GM23338 (cell line): ENCODE results near the gene SPSB4. TPM values are rescaled to one million over a fixed set of nuclear protein-coding genes. Genes with fewer than 3 reads are reported as not detected.

Source experiments
- ATAC-seq: fragments of 200-7000 bp; cut with Tn5 transposase; 3 replicates; pipeline ENCODE4 v1.9.1; 2020
- DNase-seq: peaks from one replicate; pipeline ENCODE4 v3.0.0-alpha.2; 2015; ENCODE audit warnings: low spot score
- H2AFZ ChIP-seq: fragments of 200-600 bp; sonication (generic); 2 replicates; pipeline ENCODE4 v1.8.0; 2016; ENCODE audit warnings: antibody characterized with exemption, mild to moderate bottlenecking, moderate library complexity
- H3F3A ChIP-seq: fragments of 200-600 bp; sonication (generic); replicated peaks from 2 replicates; pipeline ENCODE4 v1.8.0; 2017; ENCODE audit warnings: antibody characterized with exemption, mixed run types, low read depth
- H3K27ac ChIP-seq: fragments of 200-600 bp; sonication (generic); 2 replicates; pipeline ENCODE4 v1.6.1; 2016; ENCODE audit warnings: low read depth
- H3K27me3 ChIP-seq: fragments of 200-600 bp; sonication (generic); 2 replicates; pipeline ENCODE4 v1.8.0; 2016; ENCODE audit warnings: mild to moderate bottlenecking, mixed run types, moderate library complexity; ENCODE audit not compliant: insufficient read depth
- H3K36me3 ChIP-seq: fragments of 200-600 bp; sonication (generic); 2 replicates; pipeline ENCODE4 v1.8.0; 2016; ENCODE audit warnings: mild to moderate bottlenecking; ENCODE audit not compliant: insufficient read depth
- H3K4me1 ChIP-seq: fragments of 200-600 bp; sonication (generic); 2 replicates; pipeline ENCODE4 v1.8.0; 2016; ENCODE audit warnings: mild to moderate bottlenecking, moderate library complexity; ENCODE audit not compliant: insufficient read depth
- H3K4me2 ChIP-seq: fragments of 200-600 bp; sonication (generic); 2 replicates; pipeline ENCODE4 v1.7.1; 2017; ENCODE audit warnings: mixed run types
- H3K4me3 ChIP-seq: fragments of 200-600 bp; sonication (generic); 2 replicates; pipeline ENCODE4 v1.6.1; 2016; ENCODE audit warnings: mixed run types
- H3K79me2 ChIP-seq: fragments of 200-600 bp; sonication (generic); replicated peaks from 2 replicates; pipeline ENCODE4 v1.8.0; 2017; ENCODE audit warnings: mild to moderate bottlenecking; ENCODE audit not compliant: insufficient read depth
- H3K9me2 ChIP-seq: fragments of 200-600 bp; sonication (generic); 2 replicates; pipeline ENCODE4 v1.8.0; 2017; ENCODE audit not compliant: insufficient read depth
- H4K20me1 ChIP-seq: fragments of 200-600 bp; sonication (generic); replicated peaks from 2 replicates; pipeline ENCODE4 v1.8.0; 2017; ENCODE audit warnings: mild to moderate bottlenecking; ENCODE audit not compliant: insufficient read depth
- H3K27ac Mint-ChIP-seq: 2 replicates; pipeline ENCODE4 v1.8.0; 2020; ENCODE audit warnings: inconsistent platforms, mild to moderate bottlenecking, moderate library complexity, mixed read lengths
- H3K27me3 Mint-ChIP-seq: 3 replicates; pipeline ENCODE4 v1.8.0; 2022; ENCODE audit warnings: low read depth, mild to moderate bottlenecking, moderate library complexity, mixed read lengths, inconsistent platforms; ENCODE audit not compliant: insufficient read depth, poor library complexity
- H3K36me3 Mint-ChIP-seq: 3 replicates; pipeline ENCODE4 v1.8.0; 2021; ENCODE audit warnings: low read depth, mild to moderate bottlenecking, inconsistent platforms, moderate library complexity, mixed read lengths
- H3K4me1 Mint-ChIP-seq: 3 replicates; pipeline ENCODE4 v1.8.0; 2020; ENCODE audit warnings: mild to moderate bottlenecking, inconsistent platforms, mixed read lengths
- H3K4me3 Mint-ChIP-seq: 3 replicates; pipeline ENCODE4 v1.8.0; 2021; ENCODE audit warnings: moderate library complexity, mild to moderate bottlenecking, inconsistent platforms, mixed read lengths
- H3K9me3 Mint-ChIP-seq: 3 replicates; pipeline ENCODE4 v1.8.0; 2020; ENCODE audit warnings: moderate library complexity, mild to moderate bottlenecking, inconsistent platforms, mixed read lengths
- EZH2 ChIP-seq: fragments of 200-600 bp; sonication (generic); IDR thresholded peaks from one replicate; pipeline ENCODE4 v1.8.0; 2017; ENCODE audit warnings: antibody characterized with exemption, mild to moderate bottlenecking, low read depth; ENCODE audit not compliant: unreplicated experiment
- EZH2phosphoT487 ChIP-seq: fragments of 200-600 bp; sonication (generic); IDR thresholded peaks from one replicate; pipeline ENCODE4 v1.8.1; 2018; ENCODE audit warnings: antibody characterized with exemption; ENCODE audit not compliant: unreplicated experiment
- polyA plus RNA-seq: library from polyadenylated mRNA; unstranded; fragments of >200 nt; fragmentation: Nextera tagmentation; extraction: Ambion mirVana; gene quantifications from 2 replicates; pipeline ENCODE4 v1.2.1, GENCODE V29; 2016
- total RNA-seq: library from RNA; depleted of rRNA; stranded (reverse); fragments of >200 nt; shearing (Covaris generic); gene quantifications from 2 replicates; pipeline ENCODE4 v1.2.3, GENCODE V29; 2014
- TF ChIP-seq, protein P1 (sequence below): fragments of 250-450 bp; sonication (Bioruptor Pico); IDR thresholded peaks from 2 replicates; pipeline ENCODE4 v1.5.0; 2020; ENCODE audit warnings: mild to moderate bottlenecking, moderate library complexity
- TF ChIP-seq, protein P2 (sequence below): IDR thresholded peaks from 2 replicates; pipeline ENCODE4 v1.6.1; 2016; ENCODE audit warnings: antibody characterized with exemption

Gene SPSB4
- total and polyA plus RNA-seq, 2 experiments from 2014 or later = 6.7 to 25.9 TPM

DNA sequence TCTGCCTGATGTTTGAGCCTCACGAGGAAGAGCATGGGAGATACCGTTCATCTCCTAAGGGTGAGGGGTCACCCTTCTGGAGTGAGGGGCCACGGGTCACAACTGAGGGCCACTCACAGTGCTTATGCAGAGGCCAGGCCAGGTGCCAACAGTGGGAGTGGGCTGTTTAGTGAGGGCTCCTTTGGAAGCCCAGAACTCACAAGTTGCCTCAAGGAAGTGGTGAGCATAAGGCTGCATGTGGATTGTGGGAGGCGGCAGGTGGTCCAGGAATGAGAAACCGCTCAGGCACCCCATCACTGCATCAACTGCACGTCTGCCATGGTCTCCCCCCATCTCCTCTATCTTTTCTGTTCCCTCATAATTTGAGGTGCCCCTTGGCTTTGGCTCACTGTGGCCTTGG, 26.5 kb downstream of the SPSB4 start (continued):
- TF ChIP-seq, protein P1, sequence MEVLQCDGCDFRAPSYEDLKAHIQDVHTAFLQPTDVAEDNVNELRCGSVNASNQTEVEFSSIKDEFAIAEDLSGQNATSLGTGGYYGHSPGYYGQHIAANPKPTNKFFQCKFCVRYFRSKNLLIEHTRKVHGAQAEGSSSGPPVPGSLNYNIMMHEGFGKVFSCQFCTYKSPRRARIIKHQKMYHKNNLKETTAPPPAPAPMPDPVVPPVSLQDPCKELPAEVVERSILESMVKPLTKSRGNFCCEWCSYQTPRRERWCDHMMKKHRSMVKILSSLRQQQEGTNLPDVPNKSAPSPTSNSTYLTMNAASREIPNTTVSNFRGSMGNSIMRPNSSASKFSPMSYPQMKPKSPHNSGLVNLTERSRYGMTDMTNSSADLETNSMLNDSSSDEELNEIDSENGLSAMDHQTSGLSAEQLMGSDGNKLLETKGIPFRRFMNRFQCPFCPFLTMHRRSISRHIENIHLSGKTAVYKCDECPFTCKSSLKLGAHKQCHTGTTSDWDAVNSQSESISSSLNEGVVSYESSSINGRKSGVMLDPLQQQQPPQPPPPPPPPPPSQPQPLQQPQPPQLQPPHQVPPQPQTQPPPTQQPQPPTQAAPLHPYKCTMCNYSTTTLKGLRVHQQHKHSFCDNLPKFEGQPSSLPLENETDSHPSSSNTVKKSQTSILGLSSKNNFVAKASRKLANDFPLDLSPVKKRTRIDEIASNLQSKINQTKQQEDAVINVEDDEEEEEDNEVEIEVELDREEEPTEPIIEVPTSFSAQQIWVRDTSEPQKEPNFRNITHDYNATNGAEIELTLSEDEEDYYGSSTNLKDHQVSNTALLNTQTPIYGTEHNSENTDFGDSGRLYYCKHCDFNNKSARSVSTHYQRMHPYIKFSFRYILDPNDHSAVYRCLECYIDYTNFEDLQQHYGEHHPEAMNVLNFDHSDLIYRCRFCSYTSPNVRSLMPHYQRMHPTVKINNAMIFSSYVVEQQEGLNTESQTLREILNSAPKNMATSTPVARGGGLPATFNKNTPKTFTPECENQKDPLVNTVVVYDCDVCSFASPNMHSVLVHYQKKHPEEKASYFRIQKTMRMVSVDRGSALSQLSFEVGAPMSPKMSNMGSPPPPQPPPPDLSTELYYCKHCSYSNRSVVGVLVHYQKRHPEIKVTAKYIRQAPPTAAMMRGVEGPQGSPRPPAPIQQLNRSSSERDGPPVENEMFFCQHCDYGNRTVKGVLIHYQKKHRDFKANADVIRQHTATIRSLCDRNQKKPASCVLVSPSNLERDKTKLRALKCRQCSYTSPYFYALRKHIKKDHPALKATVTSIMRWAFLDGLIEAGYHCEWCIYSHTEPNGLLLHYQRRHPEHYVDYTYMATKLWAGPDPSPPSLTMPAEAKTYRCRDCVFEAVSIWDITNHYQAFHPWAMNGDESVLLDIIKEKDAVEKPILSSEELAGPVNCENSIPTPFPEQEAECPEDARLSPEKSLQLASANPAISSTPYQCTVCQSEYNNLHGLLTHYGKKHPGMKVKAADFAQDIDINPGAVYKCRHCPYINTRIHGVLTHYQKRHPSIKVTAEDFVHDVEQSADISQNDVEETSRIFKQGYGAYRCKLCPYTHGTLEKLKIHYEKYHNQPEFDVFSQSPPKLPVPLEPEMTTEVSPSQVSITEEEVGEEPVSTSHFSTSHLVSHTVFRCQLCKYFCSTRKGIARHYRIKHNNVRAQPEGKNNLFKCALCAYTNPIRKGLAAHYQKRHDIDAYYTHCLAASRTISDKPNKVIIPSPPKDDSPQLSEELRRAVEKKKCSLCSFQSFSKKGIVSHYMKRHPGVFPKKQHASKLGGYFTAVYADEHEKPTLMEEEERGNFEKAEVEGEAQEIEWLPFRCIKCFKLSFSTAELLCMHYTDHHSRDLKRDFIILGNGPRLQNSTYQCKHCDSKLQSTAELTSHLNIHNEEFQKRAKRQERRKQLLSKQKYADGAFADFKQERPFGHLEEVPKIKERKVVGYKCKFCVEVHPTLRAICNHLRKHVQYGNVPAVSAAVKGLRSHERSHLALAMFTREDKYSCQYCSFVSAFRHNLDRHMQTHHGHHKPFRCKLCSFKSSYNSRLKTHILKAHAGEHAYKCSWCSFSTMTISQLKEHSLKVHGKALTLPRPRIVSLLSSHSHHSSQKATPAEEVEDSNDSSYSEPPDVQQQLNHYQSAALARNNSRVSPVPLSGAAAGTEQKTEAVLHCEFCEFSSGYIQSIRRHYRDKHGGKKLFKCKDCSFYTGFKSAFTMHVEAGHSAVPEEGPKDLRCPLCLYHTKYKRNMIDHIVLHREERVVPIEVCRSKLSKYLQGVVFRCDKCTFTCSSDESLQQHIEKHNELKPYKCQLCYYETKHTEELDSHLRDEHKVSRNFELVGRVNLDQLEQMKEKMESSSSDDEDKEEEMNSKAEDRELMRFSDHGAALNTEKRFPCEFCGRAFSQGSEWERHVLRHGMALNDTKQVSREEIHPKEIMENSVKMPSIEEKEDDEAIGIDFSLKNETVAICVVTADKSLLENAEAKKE = no peak
- TF ChIP-seq EZH2phosphoT487 = no peak

DNA sequence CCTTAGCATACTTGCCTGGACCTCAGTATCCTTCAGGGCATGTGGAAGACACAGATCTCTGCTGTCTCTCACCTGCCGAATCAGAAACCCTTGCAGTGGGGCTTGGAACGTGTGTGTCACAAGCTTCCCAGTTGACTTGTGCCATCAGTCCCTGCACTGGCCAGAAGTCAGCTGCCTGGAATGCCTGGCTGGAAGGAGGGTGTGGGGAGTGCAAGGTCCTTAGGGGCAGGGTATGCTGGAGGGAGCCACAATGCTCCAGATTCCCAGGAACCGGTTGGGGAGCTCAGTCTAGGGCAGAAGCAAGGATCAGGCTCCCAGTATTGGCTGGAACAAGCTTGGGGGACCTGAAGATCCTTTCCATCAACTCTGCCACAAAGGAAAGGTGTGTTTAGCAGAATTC, 27.1 kb downstream of the SPSB4 start:
- Histone ChIP-seq H3K4me1 (peaks cover 72% of the 10 kb centered on the region), H4K20me1 (no peaks in the 10 kb centered on the region), H2AFZ (no peak overlapping the region), H3K4me2 (no peak overlapping the region), H3K27ac (no peak overlapping the region), H3K27me3 (no peaks in the 10 kb centered on the region), H3K36me3 (no peaks in the 10 kb centered on the region), H3K9me2 (no peaks in the 10 kb centered on the region), H3K4me3 (no peak overlapping the region), H3F3A (0 out of 2 replicates have a peak, but pooled peaks cover 2% of the 10 kb centered on the region), H3K79me2 (peaks cover 15% of the 10 kb centered on the region)
- TF ChIP-seq, protein P2, sequence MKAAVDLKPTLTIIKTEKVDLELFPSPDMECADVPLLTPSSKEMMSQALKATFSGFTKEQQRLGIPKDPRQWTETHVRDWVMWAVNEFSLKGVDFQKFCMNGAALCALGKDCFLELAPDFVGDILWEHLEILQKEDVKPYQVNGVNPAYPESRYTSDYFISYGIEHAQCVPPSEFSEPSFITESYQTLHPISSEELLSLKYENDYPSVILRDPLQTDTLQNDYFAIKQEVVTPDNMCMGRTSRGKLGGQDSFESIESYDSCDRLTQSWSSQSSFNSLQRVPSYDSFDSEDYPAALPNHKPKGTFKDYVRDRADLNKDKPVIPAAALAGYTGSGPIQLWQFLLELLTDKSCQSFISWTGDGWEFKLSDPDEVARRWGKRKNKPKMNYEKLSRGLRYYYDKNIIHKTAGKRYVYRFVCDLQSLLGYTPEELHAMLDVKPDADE = no peak
- TF ChIP-seq EZH2 = no peak
- H3K27ac Mint-ChIP-seq = no peak overlapping the region; the same call in 1 of the 2 replicates
- peaks cover 4% of the 10 kb centered on the region; the same call in 2 of the 3 replicates for H3K36me3 Mint-ChIP-seq
- ATAC-seq (no peak), DNase-seq (no peak)
- peaks cover 18% of the 10 kb centered on the region for H3K27me3 Mint-ChIP-seq
- no peak overlapping the region; the same call in 2 of the 3 replicates for H3K4me3 Mint-ChIP-seq
- peaks cover 86% of the 10 kb centered on the region for H3K4me1 Mint-ChIP-seq
- H3K9me3 Mint-ChIP-seq = no peaks in the 10 kb centered on the region
